K562 (cell line): ENCODE data around the gene MYOM3. TPM values are rescaled to one million over a fixed set of nuclear protein-coding genes. Genes with fewer than 3 reads are reported as not detected.

Source experiments
- ATAC-seq: fragments of 200-7000 bp; cut with Tn5 transposase; 3 replicates; pipeline ENCODE4 v1.9.1; 2020; ENCODE audit warnings: moderate library complexity
- BruUV-seq: library from RNA; stranded (reverse); fragments of 400-500 nt; replicated peaks from 2 replicates; lab custom pipeline; 2021; lab: Mats Ljungman, UMichigan
- CTCF ChIA-PET: fragments of 300-600 bp; formaldehyde crosslinking; extraction: SDS; loops from one replicate; lab custom pipeline; 2021; ENCODE audit warnings: low intra/inter-chr PET ratio; lab: Yijun Ruan, JAX
- POLR2A ChIA-PET: fragments of 300-600, 350-650 bp; sonication (Branson Sonifier 250); formaldehyde crosslinking; extraction: SDS; loops from one replicate; lab custom pipeline; 2021; ENCODE audit warnings: antibody characterized with exemption, inconsistent platforms; lab: Yijun Ruan, JAX
- DNase-seq, 4 experiments: peaks; one replicate each; pipeline versions ENCODE4 v3.0.0 to v3.0.0-alpha.2; 2011 to 2018; ENCODE audit warnings: low spot score in 3 of 4, mixed read lengths in 3 of 4; ENCODE audit errors: extremely low read depth in 1 of 4
- FAIRE-seq: peaks from 2 replicates; lab custom pipeline; 2011; peaks lifted over from hg19 to GRCh38; lab: Jason Lieb, UNC
- H2AFZ ChIP-seq: 2 replicates; pipeline ENCODE4 v1.6.0; 2011; ENCODE audit warnings: low read depth, low read length, control low read depth, inconsistent platforms
- H3K27ac ChIP-seq: fragments of 200-600 bp; 3 replicates; pipeline ENCODE4 v1.8.0; 2011; ENCODE audit warnings: low read depth, mild to moderate bottlenecking, control low read depth, inconsistent platforms, low read length, moderate library complexity, mixed read lengths; ENCODE audit errors: extremely low read depth
- H3K27me3 ChIP-seq, 2 experiments: fragments of 300-600 bp in 1 of 2; 2 replicates in 1 of 2; 3 replicates in 1 of 2; pipeline versions ENCODE4 v1.6.0 to v1.8.0; 2011; ENCODE audit warnings: inconsistent platforms in 2 of 2, low read length in 2 of 2, mild to moderate bottlenecking in 1 of 2, mixed read lengths in 1 of 2, moderate library complexity in 1 of 2; ENCODE audit not compliant: control insufficient read depth in 2 of 2, insufficient read depth in 2 of 2
- H3K36me3 ChIP-seq: fragments of 300-600 bp; 3 replicates; pipeline ENCODE4 v1.8.0; 2011; ENCODE audit warnings: mild to moderate bottlenecking, low read length, inconsistent platforms; ENCODE audit not compliant: control insufficient read depth, insufficient read depth
- H3K4me1 ChIP-seq, 2 experiments: fragments of 200-600 bp in 1 of 2; replicated peaks in 1 of 2; 2 replicates in 1 of 2; 3 replicates in 1 of 2; pipeline versions ENCODE4 v1.5.1 to v1.8.0; 2011; ENCODE audit warnings: inconsistent platforms in 2 of 2, low read length in 2 of 2, mild to moderate bottlenecking in 1 of 2, mixed read lengths in 1 of 2, moderate library complexity in 1 of 2; ENCODE audit not compliant: control insufficient read depth in 2 of 2, insufficient read depth in 2 of 2
- H3K4me2 ChIP-seq: 2 replicates; pipeline ENCODE4 v1.6.1; 2011; ENCODE audit warnings: low read length, control low read depth, inconsistent platforms, mixed read lengths; ENCODE audit not compliant: insufficient read depth
- H3K4me3 ChIP-seq: fragments of 200-600 bp; sonication (generic), shearing (Covaris generic); 2 replicates; pipeline ENCODE4 v1.5.1; 2016; ENCODE audit warnings: control low read depth, inconsistent platforms
- H3K79me2 ChIP-seq: fragments of 200-600 bp; 3 replicates; pipeline ENCODE4 v1.8.0; 2011; ENCODE audit warnings: low read length, inconsistent platforms; ENCODE audit not compliant: control insufficient read depth, insufficient read depth
- H3K9ac ChIP-seq, 2 experiments: 2 replicates each; pipeline versions ENCODE4 v1.6.0 to v1.6.1; 2011; ENCODE audit warnings: low read depth in 2 of 2, low read length in 2 of 2, control low read depth in 1 of 2, inconsistent platforms in 1 of 2, mild to moderate bottlenecking in 1 of 2, mixed read lengths in 1 of 2; ENCODE audit not compliant: insufficient read depth in 1 of 2
- H3K9me1 ChIP-seq: one replicate; pipeline ENCODE4 v1.6.0; 2011; ENCODE audit warnings: inconsistent platforms, mild to moderate bottlenecking, low read length, moderate library complexity; ENCODE audit not compliant: control insufficient read depth, insufficient read depth
- H3K9me3 ChIP-seq: replicated peaks from 2 replicates; pipeline ENCODE4 v1.5.1; 2011; ENCODE audit warnings: low read depth, low read length, inconsistent platforms; ENCODE audit not compliant: control insufficient read depth, insufficient read depth
- H4K20me1 ChIP-seq: replicated peaks from 2 replicates; pipeline ENCODE4 v1.6.1; 2011; ENCODE audit warnings: low read length, inconsistent platforms, mixed read lengths; ENCODE audit not compliant: control insufficient read depth, insufficient read depth
- CREB3 ChIP-seq: fragments of 450-650 bp; conservative IDR thresholded peaks from 2 replicates; pipeline ENCODE4 v1.6.1; 2016; ENCODE audit warnings: missing genetic modification characterization, low read depth, mild to moderate bottlenecking, missing compliant biosample characterization, moderate library complexity
- DDX20 ChIP-seq: fragments of 450-650 bp; IDR thresholded peaks from 2 replicates; pipeline ENCODE4 v1.6.1; 2016; ENCODE audit warnings: missing genetic modification characterization, low read depth, mild to moderate bottlenecking, missing compliant biosample characterization, moderate library complexity
- NCOR1 ChIP-seq: fragments of 450-650 bp; IDR thresholded peaks from 2 replicates; pipeline ENCODE4 v1.6.1; 2016; ENCODE audit warnings: mild to moderate bottlenecking, moderate library complexity
- NR2F6 ChIP-seq: fragments of 450-650 bp; formaldehyde crosslinking; IDR thresholded peaks from 2 replicates; pipeline ENCODE4 v1.4.0; 2020; ENCODE audit warnings: mild to moderate bottlenecking
- SFPQ ChIP-seq: fragments of 200-400 bp; formaldehyde crosslinking; IDR thresholded peaks from 2 replicates; pipeline ENCODE4 v1.6.1; 2017; ENCODE audit warnings: mild to moderate bottlenecking, low read depth, low read length, moderate library complexity
- TAF7 ChIP-seq: fragments of 450-650 bp; IDR thresholded peaks from 2 replicates; pipeline ENCODE4 v1.6.1; 2016; ENCODE audit warnings: missing genetic modification characterization, missing compliant biosample characterization
- TBP ChIP-seq: optimal IDR thresholded peaks from 2 replicates; pipeline ENCODE3; 2011; ENCODE audit warnings: low read depth, low read length, improper control_type of control experiment
- XRCC3 ChIP-seq: fragments of 450-650 bp; IDR thresholded peaks from 2 replicates; pipeline ENCODE4 v1.6.1; 2017; ENCODE audit warnings: mild to moderate bottlenecking, moderate library complexity
- ZFPM2 ChIP-seq: fragments of 250-450 bp; sonication (Bioruptor Pico); IDR thresholded peaks from 2 replicates; pipeline ENCODE4 v1.5.1; 2022; ENCODE audit warnings: mild to moderate bottlenecking
- ZNF764 ChIP-seq: fragments of 250-450 bp; sonication (Bioruptor Pico); IDR thresholded peaks from 2 replicates; pipeline ENCODE4 v1.4.0; 2020; ENCODE audit warnings: low read depth, mild to moderate bottlenecking, moderate library complexity
- WGBS: fragments of 100-300 bp; shearing (Covaris generic); methylation state at CpG from one replicate; pipeline ENCODE4 v1.1.6; 2016; ENCODE audit warnings: low coverage, mixed read lengths; ENCODE audit not compliant: insufficient coverage; ENCODE audit errors: missing lambda C conversion rate; 5-methylcytosine and 5-hydroxymethylcytosine counted together
- in situ Hi-C: fragments of 300-500 bp; cut with MboI; formaldehyde crosslinking; loops from 4 replicates; pipeline ENCODE4 v1.15.0; 2018; ENCODE audit warnings: inconsistent platforms, mixed read lengths
- intact Hi-C: fragments of 100-400 bp; cut with micrococcal nuclease; formaldehyde crosslinking; loops from 2 replicates; pipeline ENCODE4 v1.14.2; 2022
- polyA plus RNA-seq, 8 experiments: library from polyadenylated mRNA; depleted of rRNA in 4 of 8; stranded (reverse) in 5 of 8; unstranded in 3 of 8; fragments of >200 nt; fragmentation: Nextera tagmentation in 2 of 8; fragmentation: Illumina TruSeq in 1 of 8; extraction: Ambion mirVana in 2 of 8; extraction: Trizol in 1 of 8; gene quantifications; 2 replicates each; pipeline versions ENCODE4 v1.2.1 to v1.2.3, GENCODE V29; 2011 to 2014; ENCODE audit warnings: inconsistent platforms in 1 of 8, missing spikeins in 1 of 8
- total RNA-seq, 7 experiments: library from RNA; depleted of rRNA in 6 of 7; stranded (reverse); fragments of >200 nt in 6 of 7; fragmentation: Illumina TruSeq in 2 of 7; extraction: Trizol in 2 of 7; gene quantifications; 2 replicates each; pipeline versions ENCODE4 v1.2.1 to v1.2.3, GENCODE V29; 2011 to 2021; ENCODE audit warnings: low replicate concordance in 1 of 7
- TF ChIP-seq, protein P1 (sequence below): sonication (generic); formaldehyde crosslinking; IDR thresholded peaks from 2 replicates; pipeline ENCODE4 v1.8.0; 2023; ENCODE audit warnings: mild to moderate bottlenecking, missing genetic modification reagents
- TF ChIP-seq, protein P2 (sequence below), 2 experiments: fragments of 250-450 bp in 1 of 2; fragments of 450-650 bp in 1 of 2; sonication (Bioruptor Pico) in 1 of 2; IDR thresholded peaks; 2 replicates each; pipeline versions ENCODE4 v1.6.1 to v1.8.0; 2016 to 2021; ENCODE audit warnings: mild to moderate bottlenecking in 2 of 2, moderate library complexity in 2 of 2, missing compliant biosample characterization in 1 of 2, missing genetic modification characterization in 1 of 2

The MYOM3 gene
- total and polyA plus RNA-seq, 9 of the 15 experiments (the other 6 are each of a cell fraction or from before 2014, with no cell fraction given) = 0.01 TPM; not detected in 8

DNA sequence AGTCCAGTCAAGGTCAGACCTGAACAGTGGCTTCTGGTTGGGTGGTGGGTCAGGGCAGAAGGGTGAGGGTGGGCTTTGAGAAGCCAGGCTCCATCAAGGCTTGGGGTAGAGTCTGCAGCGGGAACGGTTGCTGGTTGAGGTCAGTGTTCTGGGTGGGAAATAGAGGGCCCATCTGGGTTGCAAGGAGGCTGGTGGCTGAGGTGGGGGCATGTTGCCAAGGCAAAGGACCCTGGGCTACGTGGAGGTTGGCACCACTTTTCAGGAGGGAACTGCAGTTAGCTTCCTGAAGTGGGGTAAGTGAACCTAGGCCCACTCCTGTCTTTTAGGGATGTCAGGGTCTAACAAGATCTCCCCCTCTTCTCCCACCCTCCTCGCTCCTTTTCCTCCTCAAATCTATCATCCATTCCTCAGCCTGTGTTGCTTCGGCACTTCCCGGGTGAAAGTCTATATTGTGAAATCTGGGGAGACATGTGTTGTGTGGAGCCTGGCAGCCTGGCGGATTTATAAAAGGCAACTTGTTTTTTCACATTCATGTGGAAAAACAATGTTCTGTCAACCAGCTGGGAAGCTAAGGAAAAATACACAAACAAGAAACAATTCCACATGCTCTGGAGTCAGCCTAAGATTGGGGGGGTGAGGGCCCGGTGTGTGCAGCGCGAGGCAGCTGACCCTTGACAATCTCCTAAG, 29.5 kb upstream of the MYOM3 start:
- 3% methylated on average over 10 of the region's 10 CpGs for WGBS
- H3K4me1 ChIP-seq = peaks cover 0 to 3% of the 10 kb centered on the region in 2 experiments; a peak in 1 of 5 replicates
- no peak overlapping the region for H3K4me2 ChIP-seq
- intact Hi-C loops = no loop called here
- no TSS peak for BruUV-seq
- ATAC-seq (no peak), FAIRE-seq (no peak), DNase-seq (no peak)
- no peak overlapping the region for H3K4me3 ChIP-seq
- in situ Hi-C loops = no loop called here
- ChIA-PET POLR2A (interaction anchor here (0.9 kb wide), 1 partner anchor 9 kb away, joined by 3 read pairs; no protein-coding TSS in a partner anchor), CTCF (no interaction called here)
- H3K36me3 ChIP-seq = no peaks in the 10 kb centered on the region
- no peaks in the 10 kb centered on the region for H3K9me1 ChIP-seq
- H3K27ac ChIP-seq = no peak overlapping the region
- H3K9ac ChIP-seq = no peak overlapping the region
- H3K9me3 ChIP-seq = no peaks in the 10 kb centered on the region
- H4K20me1 ChIP-seq = peaks cover 19% of the 10 kb centered on the region
- no peaks in the 10 kb centered on the region for H3K79me2 ChIP-seq
- peaks cover 53 to 73% of the 10 kb centered on the region in 2 experiments for H3K27me3 ChIP-seq
- H2AFZ ChIP-seq = no peak overlapping the region
- TF ChIP-seq, protein P1, sequence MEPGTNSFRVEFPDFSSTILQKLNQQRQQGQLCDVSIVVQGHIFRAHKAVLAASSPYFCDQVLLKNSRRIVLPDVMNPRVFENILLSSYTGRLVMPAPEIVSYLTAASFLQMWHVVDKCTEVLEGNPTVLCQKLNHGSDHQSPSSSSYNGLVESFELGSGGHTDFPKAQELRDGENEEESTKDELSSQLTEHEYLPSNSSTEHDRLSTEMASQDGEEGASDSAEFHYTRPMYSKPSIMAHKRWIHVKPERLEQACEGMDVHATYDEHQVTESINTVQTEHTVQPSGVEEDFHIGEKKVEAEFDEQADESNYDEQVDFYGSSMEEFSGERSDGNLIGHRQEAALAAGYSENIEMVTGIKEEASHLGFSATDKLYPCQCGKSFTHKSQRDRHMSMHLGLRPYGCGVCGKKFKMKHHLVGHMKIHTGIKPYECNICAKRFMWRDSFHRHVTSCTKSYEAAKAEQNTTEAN (CRISPR knock-in tag) = no peak
- TF ChIP-seq ZFPM2 (CRISPR knock-in tag) (no peak), ZNF764 (CRISPR knock-in tag) (no peak), SFPQ (no peak), CREB3 (tag) (no peak), DDX20 (no peak), TBP (no peak), XRCC3 (no peak), NCOR1 (no peak), NR2F6 (CRISPR knock-in tag) (no peak), TAF7 (tag) (no peak)
- TF ChIP-seq, protein P2, sequence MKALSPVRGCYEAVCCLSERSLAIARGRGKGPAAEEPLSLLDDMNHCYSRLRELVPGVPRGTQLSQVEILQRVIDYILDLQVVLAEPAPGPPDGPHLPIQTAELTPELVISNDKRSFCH (CRISPR knock-in tag; IDR thresholded peaks at IDR 0.05) = no peak
- TF ChIP-seq, protein P2 (tag; IDR thresholded peaks at IDR 0.05) = no peak
